Eye (tissue), 1 donor: ENCODE measurements around the gene HMCN1.

Experiments
- DNase-seq: peaks from one replicate; pipeline ENCODE4 v3.0.0-alpha.2; 2015

The HMCN1 gene

GRCh38 chr1:186212568-186213224, 478.5 kb downstream of the HMCN1 start:
- DNase-seq: peak; percentile 89

GRCh38 chr1:186213225-186213607, 479.0 kb downstream of the HMCN1 start:
- DNase-seq: peak; percentile 18

GRCh38 chr1:186214791-186215190, 480.6 kb downstream of the HMCN1 start:
- no peak for DNase-seq

DNA sequence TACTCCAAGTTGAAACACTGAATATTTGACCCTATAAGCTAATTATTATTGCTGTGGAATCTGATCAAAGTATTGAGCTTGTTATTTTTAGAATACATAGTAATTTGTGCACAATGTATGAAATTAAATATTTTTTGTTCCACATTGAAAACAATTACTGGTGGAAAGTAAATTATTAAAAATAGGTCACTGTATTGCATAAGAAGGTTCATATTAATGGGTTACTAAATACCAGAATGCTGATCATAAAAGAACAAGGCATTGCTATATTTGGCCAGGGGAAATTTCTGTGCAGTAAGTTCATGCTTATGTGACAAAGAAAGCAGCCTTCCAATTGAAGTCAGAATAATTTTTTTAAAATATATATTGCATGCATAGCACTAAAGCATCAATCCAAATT, 481.4 kb downstream of the HMCN1 start:
- no peak for DNase-seq

GRCh38 chr1:186218654-186219352, 484.6 kb downstream of the HMCN1 start:
- DNase-seq: no peak

DNA sequence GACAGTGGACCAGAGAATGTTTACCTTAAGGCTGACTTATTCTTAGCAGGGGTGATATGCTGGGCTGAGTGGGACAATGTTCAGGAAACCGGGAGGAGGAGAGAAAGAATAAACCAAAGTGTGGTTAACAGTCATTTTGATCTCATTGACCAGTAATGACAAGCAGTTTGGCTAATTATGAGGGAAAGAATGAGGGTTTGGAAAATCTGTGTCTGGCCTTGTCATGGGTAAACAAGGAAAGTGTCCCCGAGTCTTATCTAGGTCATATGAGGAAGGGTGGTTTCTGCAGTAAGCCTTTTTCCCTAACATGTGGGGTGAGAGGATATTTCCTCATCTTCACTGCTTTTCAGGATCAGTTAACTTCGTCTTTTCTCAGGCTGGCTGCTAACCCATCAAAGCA, 485.9 kb downstream of the HMCN1 start:
- DNase-seq: no peak

DNA sequence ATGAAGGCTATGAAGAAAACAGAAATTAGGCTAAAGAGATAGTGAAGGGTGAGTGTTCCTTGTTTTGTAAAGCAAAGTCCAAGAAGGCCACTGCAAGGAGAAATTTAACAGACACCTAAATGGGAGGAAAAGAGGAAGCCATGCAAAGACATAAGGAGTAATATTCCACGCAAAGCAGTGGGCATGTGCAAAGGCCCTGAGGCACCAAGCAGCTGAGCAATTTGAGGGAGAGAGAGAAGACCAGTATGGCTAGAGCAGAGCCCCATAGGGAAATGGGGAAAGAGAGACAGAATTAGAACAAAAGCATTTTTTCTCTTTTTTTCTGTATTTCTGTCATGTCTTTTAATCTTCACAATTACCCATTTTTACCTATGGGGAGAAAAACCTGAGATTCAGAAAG, 486.7 kb downstream of the HMCN1 start:
- no peak for DNase-seq

DNA sequence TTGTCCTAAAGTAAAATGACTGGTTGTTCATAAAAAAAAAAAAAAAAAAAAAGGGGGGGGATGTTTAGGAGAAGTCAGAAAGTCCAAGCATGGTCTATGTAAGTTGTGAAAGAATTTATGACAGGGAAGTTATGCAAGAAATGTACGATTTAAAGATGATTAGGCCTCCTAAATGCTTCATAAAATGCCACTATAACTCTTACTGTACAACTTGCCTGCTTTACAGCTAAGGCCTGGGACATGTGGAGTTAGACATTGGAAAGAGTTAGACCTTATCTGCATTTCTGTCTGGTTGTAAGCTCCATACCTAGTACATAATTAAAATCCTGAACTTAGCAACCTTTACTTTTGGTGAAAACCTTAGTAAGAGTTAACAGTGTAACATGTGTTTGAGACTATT, 490.9 kb downstream of the HMCN1 start:
- DNase-seq: no peak

DNA sequence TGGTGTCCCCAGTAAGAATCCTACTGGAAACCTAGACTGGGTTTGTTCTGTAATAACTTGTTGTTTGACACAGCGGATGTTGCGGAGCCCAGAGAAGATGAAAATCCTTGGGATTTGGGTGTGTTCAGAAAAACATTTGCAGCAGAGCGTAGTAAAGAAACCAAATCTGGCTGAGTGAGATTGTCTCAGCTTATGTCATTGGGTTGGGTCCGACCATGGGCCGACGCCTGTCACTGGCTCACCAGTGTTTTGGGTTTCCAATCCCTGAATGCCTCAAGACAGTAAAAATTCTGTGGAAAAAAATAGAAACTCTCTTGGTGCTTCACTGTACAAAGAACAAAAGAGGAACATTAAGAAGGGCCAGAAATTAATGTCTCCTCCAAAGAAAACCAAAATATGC, 494.6 kb downstream of the HMCN1 start:
- DNase-seq: no peak

GRCh38 chr1:186231861-186232436, 497.8 kb downstream of the HMCN1 start:
- DNase-seq: no peak

DNA sequence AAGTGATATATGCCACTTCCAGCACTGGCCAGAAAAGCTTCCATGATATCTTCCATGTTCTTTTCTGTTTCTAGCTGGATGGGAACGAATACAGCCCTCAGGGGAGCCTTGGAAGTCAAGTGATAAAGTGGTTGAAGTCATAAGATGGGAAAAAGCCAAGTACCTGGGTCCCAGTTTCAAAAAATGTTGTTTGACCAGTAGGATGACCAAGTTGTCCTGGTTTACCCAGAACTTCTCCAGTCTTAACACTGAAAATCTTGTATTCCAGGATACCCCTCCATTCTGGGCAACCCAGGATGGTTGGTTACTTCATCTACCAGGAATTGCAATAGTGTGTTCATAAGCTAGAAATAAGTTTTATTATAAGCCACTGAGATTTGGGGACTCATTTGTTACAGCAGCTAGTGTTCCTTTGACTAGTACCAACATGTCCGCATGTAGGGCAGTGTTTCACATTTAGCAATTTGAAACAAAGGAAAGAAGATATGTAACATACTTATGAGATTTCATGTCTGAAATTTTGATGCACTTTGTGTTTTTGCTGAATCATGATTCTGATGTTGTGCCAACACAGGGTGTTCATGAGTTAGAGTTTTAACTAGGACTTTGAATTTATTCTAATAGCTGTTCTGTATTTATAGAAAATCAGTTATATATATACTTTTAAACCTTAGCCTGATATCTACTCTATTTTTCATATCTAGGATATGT, 500.9 kb downstream of the HMCN1 start:
- no peak for DNase-seq

DNA sequence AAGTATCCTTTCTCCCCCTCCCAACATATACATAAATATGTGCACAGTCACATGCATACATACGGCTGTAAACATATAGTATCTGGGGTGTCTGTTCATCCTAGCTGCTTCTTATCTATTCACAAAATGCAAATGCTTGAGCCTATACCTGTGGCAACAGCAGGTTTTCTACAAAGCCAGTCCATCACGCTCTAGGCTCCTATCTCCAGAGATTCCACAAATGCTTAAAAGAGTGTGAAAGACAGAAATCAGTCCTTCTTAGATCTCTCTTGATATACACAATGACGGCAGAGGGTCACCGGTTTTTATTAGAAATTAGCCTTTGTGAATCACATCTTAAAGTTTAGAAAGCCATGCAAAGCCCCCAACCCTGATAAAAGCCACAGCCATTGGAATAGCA, 501.5 kb downstream of the HMCN1 start:
- no peak for DNase-seq

DNA sequence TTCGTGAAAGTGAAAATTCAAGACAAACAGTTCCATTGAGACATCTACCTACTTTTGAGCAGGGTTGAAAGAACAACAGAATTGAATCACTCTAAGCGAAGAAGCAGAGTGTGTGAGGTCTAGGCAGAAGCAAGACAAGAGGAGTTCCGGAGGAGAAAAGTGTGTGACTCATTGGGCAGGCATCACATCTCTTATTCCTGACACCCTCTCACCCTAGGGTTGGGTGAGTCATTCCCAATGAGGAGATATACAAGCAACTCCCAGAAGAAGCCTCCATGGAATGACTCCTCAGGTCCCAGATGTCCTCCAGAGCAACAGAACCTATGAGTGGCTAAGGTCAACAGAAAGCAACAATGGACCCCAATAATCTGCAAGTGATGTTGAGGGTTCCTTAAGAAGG, 502.7 kb downstream of the HMCN1 start:
- DNase-seq: no peak

- no peak for DNase-seq
Measured at GRCh38 chr1:186239171-186239570, 505.0 kb downstream of the HMCN1 start.

DNA sequence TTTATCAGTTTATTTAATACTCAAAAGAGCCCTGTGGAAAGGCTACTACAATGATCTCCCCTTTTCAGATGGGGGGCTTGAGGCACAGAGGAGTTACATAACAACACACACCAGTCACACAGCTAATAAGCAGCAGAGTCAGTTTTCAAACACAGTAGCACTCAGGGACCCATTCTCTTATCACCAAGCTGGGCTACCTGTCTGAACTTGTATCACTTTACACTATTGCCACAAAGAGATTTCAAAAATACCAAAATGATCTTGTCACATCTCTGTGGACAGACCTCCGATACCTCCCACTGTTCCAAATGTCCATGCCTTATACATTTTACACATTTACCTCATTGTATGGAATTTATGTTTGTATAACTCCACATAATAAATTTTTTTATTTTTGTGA, 506.2 kb downstream of the HMCN1 start:
- no peak for DNase-seq
